Measurements from ENCODE around the gene WDR64. TPM values are rescaled to one million over a fixed set of nuclear protein-coding genes. Genes with fewer than 3 reads are reported as not detected.
A peak's percentile ranks its signal among the peaks of the same experiment; 100 is the strongest.
"Not testable (repeated sequence)": the region's sequence is repeated elsewhere in the genome, so short reads cannot be mapped to it uniquely, and the experiment has no call there.

The WDR64 gene
- total RNA-seq, 2 experiments from 2014 or later, result 0.32 TPM; not detected in 1

GRCh38 chr1:241660424-241660972 is 8.4 kb downstream of the WDR64 start:
- no peak overlapping the region for H3K27ac Mint-ChIP-seq
- no peaks in the 10 kb centered on the region for H3K4me1 Mint-ChIP-seq
- no peak for DNase-seq
- H3K9me3 Mint-ChIP-seq, result no peaks in the 10 kb centered on the region
- H3K4me3 Mint-ChIP-seq, result no peak overlapping the region
- no peaks in the 10 kb centered on the region for H3K36me3 Mint-ChIP-seq
- no peaks in the 10 kb centered on the region for H3K27me3 Mint-ChIP-seq

GRCh38 chr1:241666419-241666818 is 14.3 kb downstream of the WDR64 start:
- Mint-ChIP-seq H3K27ac (no peak overlapping the region), H3K9me3 (peaks cover 8% of the 10 kb centered on the region), H3K27me3 (no peaks in the 10 kb centered on the region), H3K4me1 (peaks cover 29% of the 10 kb centered on the region), H3K4me3 (no peak overlapping the region), H3K36me3 (peaks cover 8% of the 10 kb centered on the region)
- DNase-seq, result no peak

- Mint-ChIP-seq H3K4me3 (no peak overlapping the region), H3K27ac (no peak overlapping the region), H3K36me3 (peaks cover 14% of the 10 kb centered on the region), H3K27me3 (no peaks in the 10 kb centered on the region), H3K4me1 (peaks cover 65% of the 10 kb centered on the region), H3K9me3 (peaks cover 15% of the 10 kb centered on the region)
- DNase-seq, result no peak
Observed at GRCh38 chr1:241672301-241672700, 20.2 kb downstream of the WDR64 start.

- Mint-ChIP-seq H3K4me3 (no peak overlapping the region), H3K4me1 (peaks cover 59% of the 10 kb centered on the region), H3K9me3 (peaks cover 8% of the 10 kb centered on the region), H3K27ac (peak overlapping the region; percentile 66), H3K36me3 (peaks cover 6% of the 10 kb centered on the region), H3K27me3 (no peaks in the 10 kb centered on the region)
- DNase-seq, result no peak
Observed at GRCh38 chr1:241674805-241675384, 22.8 kb downstream of the WDR64 start.

- no peak overlapping the region for H3K4me3 Mint-ChIP-seq
- DNase-seq, result peak; percentile 12
- no peaks in the 10 kb centered on the region for H3K27me3 Mint-ChIP-seq
- H3K9me3 Mint-ChIP-seq, result peaks cover 8% of the 10 kb centered on the region
- peaks cover 50% of the 10 kb centered on the region for H3K4me1 Mint-ChIP-seq
- H3K27ac Mint-ChIP-seq, result peak overlapping the region; percentile 75
- peaks cover 6% of the 10 kb centered on the region for H3K36me3 Mint-ChIP-seq
Observed at GRCh38 chr1:241675983-241676382, 23.9 kb downstream of the WDR64 start.

GRCh38 chr1:241677201-241677600 is 25.1 kb downstream of the WDR64 start:
- Mint-ChIP-seq H3K27ac (peak overlapping the region; percentile 88), H3K9me3 (peaks cover 8% of the 10 kb centered on the region), H3K27me3 (no peaks in the 10 kb centered on the region), H3K4me3 (peak overlapping the region; percentile 55), H3K36me3 (peaks cover 3% of the 10 kb centered on the region), H3K4me1 (peaks cover 39% of the 10 kb centered on the region)
- DNase-seq, result peak; percentile 12

- Mint-ChIP-seq H3K4me1 (peaks cover 31% of the 10 kb centered on the region), H3K9me3 (peaks cover 5% of the 10 kb centered on the region), H3K27ac (no peak overlapping the region), H3K4me3 (no peak overlapping the region), H3K36me3 (no peaks in the 10 kb centered on the region), H3K27me3 (no peaks in the 10 kb centered on the region)
- no peak for DNase-seq
Observed at GRCh38 chr1:241678536-241678935, 26.5 kb downstream of the WDR64 start.

GRCh38 chr1:241679404-241679803 is 27.3 kb downstream of the WDR64 start:
- no peak overlapping the region for H3K4me3 Mint-ChIP-seq
- peaks cover 27% of the 10 kb centered on the region for H3K4me1 Mint-ChIP-seq
- H3K36me3 Mint-ChIP-seq, result no peaks in the 10 kb centered on the region
- H3K9me3 Mint-ChIP-seq, result peaks cover 5% of the 10 kb centered on the region
- H3K27me3 Mint-ChIP-seq, result no peaks in the 10 kb centered on the region
- no peak overlapping the region for H3K27ac Mint-ChIP-seq
- DNase-seq, result no peak

- Mint-ChIP-seq H3K27me3 (no peaks in the 10 kb centered on the region), H3K4me3 (no peak overlapping the region), H3K9me3 (peaks cover 5% of the 10 kb centered on the region), H3K36me3 (no peaks in the 10 kb centered on the region), H3K27ac (no peak overlapping the region), H3K4me1 (peaks cover 27% of the 10 kb centered on the region)
- no peak for DNase-seq
Observed at GRCh38 chr1:241679961-241680360, 27.9 kb downstream of the WDR64 start.

- H3K9me3 Mint-ChIP-seq, H3K4me3 Mint-ChIP-seq, H3K27me3 Mint-ChIP-seq, DNase-seq, H3K27ac Mint-ChIP-seq, H3K36me3 Mint-ChIP-seq: not testable (repeated sequence)
- peaks cover 11% of the 10 kb centered on the region for H3K4me1 Mint-ChIP-seq
Observed at GRCh38 chr1:241681861-241682448, 29.9 kb downstream of the WDR64 start.

- peaks cover 3% of the 10 kb centered on the region for H3K9me3 Mint-ChIP-seq
- no peak overlapping the region for H3K4me3 Mint-ChIP-seq
- no peaks in the 10 kb centered on the region for H3K36me3 Mint-ChIP-seq
- H3K27ac Mint-ChIP-seq, result no peak overlapping the region
- peaks cover 4% of the 10 kb centered on the region for H3K4me1 Mint-ChIP-seq
- H3K27me3 Mint-ChIP-seq, result no peaks in the 10 kb centered on the region
- DNase-seq, result no peak
Observed at GRCh38 chr1:241682921-241683320, 30.8 kb downstream of the WDR64 start.

- Mint-ChIP-seq H3K36me3 (no peaks in the 10 kb centered on the region), H3K4me3 (no peak overlapping the region), H3K27ac (no peak overlapping the region), H3K9me3 (peaks cover 3% of the 10 kb centered on the region), H3K4me1 (no peaks in the 10 kb centered on the region), H3K27me3 (no peaks in the 10 kb centered on the region)
- no peak for DNase-seq
Observed at GRCh38 chr1:241684108-241684507, 32.0 kb downstream of the WDR64 start.

GRCh38 chr1:241688940-241689368 is 36.9 kb downstream of the WDR64 start:
- Mint-ChIP-seq H3K4me3 (no peak overlapping the region), H3K27me3 (no peaks in the 10 kb centered on the region), H3K36me3 (no peaks in the 10 kb centered on the region), H3K9me3 (no peaks in the 10 kb centered on the region), H3K4me1 (no peaks in the 10 kb centered on the region), H3K27ac (no peak overlapping the region)
- no peak for DNase-seq

GRCh38 chr1:241695246-241696171 is 43.4 kb downstream of the WDR64 start:
- Mint-ChIP-seq H3K36me3 (no peaks in the 10 kb centered on the region), H3K27ac (no peak overlapping the region)

GRCh38 chr1:241696172-241696814 is 44.2 kb downstream of the WDR64 start:
- H3K36me3 Mint-ChIP-seq, result no peaks in the 10 kb centered on the region
- no peak overlapping the region for H3K4me3 Mint-ChIP-seq
- H3K9me3 Mint-ChIP-seq, result no peaks in the 10 kb centered on the region
- H3K27ac Mint-ChIP-seq, result no peak overlapping the region
- DNase-seq, result no peak
- H3K27me3 Mint-ChIP-seq, result no peaks in the 10 kb centered on the region
- H3K4me1 Mint-ChIP-seq, result peaks cover 2% of the 10 kb centered on the region

More at GRCh38 chr1:241695246-241696171, 43.4 kb downstream of the WDR64 start:
- H3K27me3 Mint-ChIP-seq, result no peaks in the 10 kb centered on the region
- H3K4me1 Mint-ChIP-seq, result no peaks in the 10 kb centered on the region
- H3K9me3 Mint-ChIP-seq, result no peaks in the 10 kb centered on the region
- H3K4me3 Mint-ChIP-seq, result no peak overlapping the region
- no peak for DNase-seq
